HEK293T (cell line): ENCODE results near the gene MYCBP2.
"Not testable (repeated sequence)": the region's sequence is repeated elsewhere in the genome, so short reads cannot be mapped to it uniquely, and the experiment has no call there.

Experiments used
- CTCF ChIA-PET: fragments of 350-600 bp; formaldehyde crosslinking; extraction: SDS; loops from one replicate; lab custom pipeline; 2021; ENCODE audit warnings: antibody characterized with exemption, inconsistent platforms; lab: Yijun Ruan, JAX
- POLR2A ChIA-PET: fragments of 350-600 bp; formaldehyde crosslinking; extraction: SDS; loops from one replicate; lab custom pipeline; 2020; ENCODE audit warnings: antibody characterized with exemption, inconsistent platforms; lab: Yijun Ruan, JAX
- DNase-seq: peaks from one replicate; pipeline ENCODE4 v3.0.0; 2012; ENCODE audit warnings: mixed read lengths; ENCODE audit errors: extremely low spot score
- ARNT ChIP-seq: fragments of 450-650 bp; IDR thresholded peaks from 2 replicates; pipeline ENCODE4 v1.6.1; 2017; ENCODE audit warnings: mild to moderate bottlenecking
- BHLHE40 ChIP-seq: fragments of 450-650 bp; IDR thresholded peaks from 2 replicates; pipeline ENCODE4 v1.6.1; 2016; ENCODE audit warnings: mild to moderate bottlenecking, moderate library complexity, borderline replicate concordance
- CTBP1 ChIP-seq: fragments of 450-650 bp; IDR thresholded peaks from 2 replicates; pipeline ENCODE4 v1.6.1; 2016; ENCODE audit warnings: borderline replicate concordance
- ELF4 ChIP-seq: fragments of 450-650 bp; IDR thresholded peaks from 2 replicates; pipeline ENCODE4 v1.6.1; 2017; ENCODE audit warnings: antibody characterized with exemption
- FOXA1 ChIP-seq: fragments of 450-650 bp; IDR thresholded peaks from 2 replicates; pipeline ENCODE4 v1.6.1; 2016; ENCODE audit warnings: mild to moderate bottlenecking
- FOXK2 ChIP-seq: fragments of 450-650 bp; IDR thresholded peaks from 2 replicates; pipeline ENCODE4 v1.6.1; 2016; ENCODE audit warnings: mild to moderate bottlenecking
- FOXM1 ChIP-seq: fragments of 450-650 bp; IDR thresholded peaks from 2 replicates; pipeline ENCODE4 v1.6.1; 2017; ENCODE audit warnings: mild to moderate bottlenecking, borderline replicate concordance
- HDGF ChIP-seq: fragments of 450-650 bp; IDR thresholded peaks from 2 replicates; pipeline ENCODE4 v1.6.1; 2017; ENCODE audit warnings: antibody characterized with exemption, borderline replicate concordance
- L3MBTL2 ChIP-seq: fragments of 450-650 bp; conservative IDR thresholded peaks from 2 replicates; pipeline ENCODE4 v1.6.1; 2016; ENCODE audit warnings: mild to moderate bottlenecking
- LEF1 ChIP-seq: fragments of 450-650 bp; IDR thresholded peaks from 2 replicates; pipeline ENCODE4 v1.6.1; 2017; ENCODE audit warnings: mild to moderate bottlenecking, borderline replicate concordance
- NFRKB ChIP-seq: fragments of 450-650 bp; IDR thresholded peaks from 2 replicates; pipeline ENCODE4 v1.6.1; 2016; ENCODE audit warnings: mild to moderate bottlenecking, moderate library complexity
- PKNOX1 ChIP-seq: fragments of 450-650 bp; IDR thresholded peaks from 2 replicates; pipeline ENCODE4 v1.6.1; 2016
- SP1 ChIP-seq: fragments of 450-650 bp; IDR thresholded peaks from 2 replicates; pipeline ENCODE4 v1.6.1; 2017
- SUZ12 ChIP-seq: fragments of 450-650 bp; IDR thresholded peaks from 2 replicates; pipeline ENCODE4 v1.6.1; 2016; ENCODE audit warnings: mild to moderate bottlenecking
- TARDBP ChIP-seq: fragments of 450-650 bp; IDR thresholded peaks from 2 replicates; pipeline ENCODE4 v1.6.1; 2016
- ZNF384 ChIP-seq: fragments of 450-650 bp; IDR thresholded peaks from 2 replicates; pipeline ENCODE4 v1.6.1; 2016

Gene MYCBP2

GRCh38 chr13:77358001-77358400 lies 31.1 kb upstream of the MYCBP2 start:
- DNase-seq = no peak
- TF ChIP-seq SP1 = no peak
- TF ChIP-seq BHLHE40 = no peak
- TF ChIP-seq TARDBP = no peak
- CTCF ChIA-PET = interaction anchor here (0.7 to 1.4 kb wide), 3 partner anchors 24 to 763 kb away, joined by 3 to 5 read pairs (median 3); no protein-coding TSS in a partner anchor
- POLR2A ChIA-PET = interaction anchor here (1.1 kb wide), 1 partner anchor 31 kb away, joined by 3 read pairs; the partner anchor contains the start of gene MYCBP2

GRCh38 chr13:77356155-77356554 lies 29.3 kb upstream of the MYCBP2 start:
- ChIA-PET POLR2A (no interaction called here), CTCF (no interaction called here)
- TF ChIP-seq FOXM1 = no peak
- no peak for TF ChIP-seq LEF1
- TF ChIP-seq ARNT = no peak
- no peak for TF ChIP-seq L3MBTL2
- TF ChIP-seq SP1 = no peak
- TF ChIP-seq BHLHE40 = no peak
- TF ChIP-seq ELF4 = no peak
- no peak for TF ChIP-seq ZNF384
- TF ChIP-seq SUZ12 = no peak
- no peak for TF ChIP-seq FOXK2
- no peak for TF ChIP-seq PKNOX1
- DNase-seq = no peak

- POLR2A ChIA-PET = no interaction called here
- CTCF ChIA-PET = interaction anchor here (1.1 kb wide), 1 partner anchor 76 kb away, joined by 4 read pairs; no protein-coding TSS in a partner anchor
These were observed 27.1 kb upstream of the MYCBP2 start for GRCh38 chr13:77353995-77354394.

GRCh38 chr13:77351315-77351714 lies 24.4 kb upstream of the MYCBP2 start:
- CTCF ChIA-PET = no interaction called here
- POLR2A ChIA-PET = no interaction called here
- TF ChIP-seq SUZ12 (no peak), HDGF (no peak), LEF1 (no peak), CTBP1 (no peak), BHLHE40 (no peak), ARNT (no peak), FOXM1 (no peak), FOXA1 (no peak), NFRKB (no peak), TARDBP (no peak), ZNF384 (no peak), ELF4 (no peak)
- DNase-seq = no peak

More at GRCh38 chr13:77353995-77354394, 27.1 kb upstream of the MYCBP2 start:
- no peak for DNase-seq
- no peak for TF ChIP-seq ARNT
- TF ChIP-seq ZNF384 = no peak
- no peak for TF ChIP-seq FOXM1
- no peak for TF ChIP-seq CTBP1
- TF ChIP-seq L3MBTL2 = no peak
- TF ChIP-seq LEF1 = no peak
- no peak for TF ChIP-seq BHLHE40
- no peak for TF ChIP-seq NFRKB
- no peak for TF ChIP-seq TARDBP
- TF ChIP-seq SP1 = no peak
- TF ChIP-seq FOXK2 = no peak
- TF ChIP-seq FOXA1 = no peak
- TF ChIP-seq HDGF = no peak

- POLR2A ChIA-PET = interaction anchor here (1.2 kb wide), 1 partner anchor 24 kb away, joined by 3 read pairs; the partner anchor contains the start of gene MYCBP2
- CTCF ChIA-PET = no interaction called here
- no peak for DNase-seq
- TF ChIP-seq LEF1 = no peak
- TF ChIP-seq L3MBTL2 = no peak
- TF ChIP-seq HDGF = no peak
- TF ChIP-seq ELF4 = no peak
These were observed 23.9 kb upstream of the MYCBP2 start for GRCh38 chr13:77350811-77351210.

- no peak for TF ChIP-seq FOXM1
- TF ChIP-seq CTBP1 = no peak
- TF ChIP-seq SP1 = no peak
- CTCF ChIA-PET = interaction anchor here (0.6 to 0.8 kb wide), 3 partner anchors 32 to 52 kb away, joined by 3 to 8 read pairs (median 6); no protein-coding TSS in a partner anchor
- POLR2A ChIA-PET = no interaction called here
- no peak for DNase-seq
These were observed 22.5 kb upstream of the MYCBP2 start for GRCh38 chr13:77349365-77349764.

- POLR2A ChIA-PET = interaction anchor here (2.0 kb wide), 1 partner anchor 20 kb away, joined by 6 read pairs; the partner anchor contains the start of gene MYCBP2
- CTCF ChIA-PET, DNase-seq: not testable (repeated sequence)
These were observed 20.5 kb upstream of the MYCBP2 start for GRCh38 chr13:77347351-77347750.

- no peak for TF ChIP-seq FOXM1
- peak; percentile 44; the same call in 1 of the 2 replicates for TF ChIP-seq PKNOX1
- POLR2A ChIA-PET = no interaction called here
- CTCF ChIA-PET = no interaction called here
- DNase-seq = no peak
These were observed 18.4 kb upstream of the MYCBP2 start for GRCh38 chr13:77345150-77345780.
